GM10266 (cell line): ENCODE measurements around the gene MMP15.
A peak's percentile ranks its signal among the peaks of the same experiment; 100 is the strongest.

Source experiments
- DNase-seq: peaks from one replicate; pipeline ENCODE4 v3.0.0; 2012; ENCODE audit errors: extremely low spot score
- CTCF ChIP-seq: IDR thresholded peaks from 2 replicates; pipeline ENCODE4 v1.5.1; 2012; ENCODE audit warnings: mild to moderate bottlenecking, low read depth; ENCODE audit not compliant: control insufficient read depth, insufficient read depth; ENCODE audit errors: missing control alignments

The MMP15 gene

GRCh38 chr16:58011652-58012051, 13.9 kb upstream of the MMP15 start:
- TF ChIP-seq CTCF = no peak
- no peak for DNase-seq

GRCh38 chr16:58012481-58012880, 13.1 kb upstream of the MMP15 start:
- no peak for TF ChIP-seq CTCF
- no peak for DNase-seq

GRCh38 chr16:58013201-58013956, 12.2 kb upstream of the MMP15 start:
- DNase-seq = no peak
- no peak for TF ChIP-seq CTCF

GRCh38 chr16:58016840-58017446, 8.6 kb upstream of the MMP15 start:
- no peak for TF ChIP-seq CTCF
- DNase-seq = no peak

- no peak for TF ChIP-seq CTCF
- DNase-seq = no peak
Observed at GRCh38 chr16:58018803-58019202, 6.8 kb upstream of the MMP15 start.

GRCh38 chr16:58019866-58020538, 5.6 kb upstream of the MMP15 start:
- DNase-seq = no peak
- TF ChIP-seq CTCF = no peak

GRCh38 chr16:58020628-58021521, 4.7 kb upstream of the MMP15 start:
- no peak for DNase-seq
- peak; percentile 89 for TF ChIP-seq CTCF
